SU-DHL-6 (cell line): ENCODE measurements around the gene BHLHE41.

Experiments used
- H2AFZ ChIP-seq: fragments of 200-600 bp; sonication (generic); 2 replicates; pipeline ENCODE4 v1.6.1; 2014; ENCODE audit warnings: low read depth, mild to moderate bottlenecking, moderate library complexity, mixed read lengths, antibody characterized with exemption, low read length; ENCODE audit not compliant: severe bottlenecking
- H3F3A ChIP-seq: fragments of 200-600 bp; shearing (Covaris generic); 2 replicates; pipeline ENCODE4 v1.6.0; 2016; ENCODE audit warnings: antibody characterized with exemption, mild to moderate bottlenecking; ENCODE audit not compliant: insufficient read depth
- H3K27ac ChIP-seq: fragments of 200-600 bp; sonication (generic); 2 replicates; pipeline ENCODE4 v1.5.1; 2016; ENCODE audit warnings: low read depth, mild to moderate bottlenecking, low read length, moderate library complexity, mixed read lengths
- H3K27me3 ChIP-seq: fragments of 200-600 bp; sonication (generic), shearing (Covaris generic); 2 replicates; pipeline ENCODE4 v1.6.0; 2014; ENCODE audit warnings: mild to moderate bottlenecking, low read length
- H3K36me3 ChIP-seq: fragments of 200-600 bp; sonication (generic); 2 replicates; pipeline ENCODE4 v1.6.1; 2014; ENCODE audit warnings: mild to moderate bottlenecking, low read length, mixed read lengths
- H3K4me2 ChIP-seq: fragments of 300-600, 200-600 bp; shearing (Covaris generic), sonication (generic); 2 replicates; pipeline ENCODE4 v1.6.0; 2014; ENCODE audit warnings: low read length, low read depth, mild to moderate bottlenecking; ENCODE audit not compliant: poor library complexity, severe bottlenecking
- H3K4me3 ChIP-seq: fragments of 200-600 bp; sonication (generic); 2 replicates; pipeline ENCODE4 v1.5.1; 2014; ENCODE audit warnings: antibody characterized with exemption, low read length, mild to moderate bottlenecking, mixed read lengths; ENCODE audit not compliant: insufficient read depth, poor library complexity, severe bottlenecking
- H3K79me2 ChIP-seq: fragments of 200-600 bp; sonication (generic); 2 replicates; pipeline ENCODE4 v1.6.1; 2014; ENCODE audit warnings: mild to moderate bottlenecking, low read length, moderate library complexity; ENCODE audit not compliant: insufficient read depth
- H3K9ac ChIP-seq: fragments of 200-600 bp; sonication (generic); 2 replicates; pipeline ENCODE4 v1.7.0; 2014; ENCODE audit warnings: mild to moderate bottlenecking, low read length
- H3K9me2 ChIP-seq: fragments of 200-600 bp; sonication (generic); replicated peaks from 2 replicates; pipeline ENCODE4 v1.6.1; 2014; ENCODE audit warnings: low read length; ENCODE audit not compliant: insufficient read depth
- H3K9me3 ChIP-seq: fragments of 200-600 bp; sonication (generic); 2 replicates; pipeline ENCODE4 v1.6.1; 2014; ENCODE audit warnings: low read length, mixed read lengths; ENCODE audit not compliant: insufficient read depth
- H4K20me1 ChIP-seq: fragments of 200-600 bp; sonication (generic); 2 replicates; pipeline ENCODE4 v1.6.1; 2014; ENCODE audit warnings: low read depth, mild to moderate bottlenecking, antibody characterized with exemption, low read length, moderate library complexity, mixed read lengths
- EZH2phosphoT487 ChIP-seq: fragments of 200-600 bp; sonication (generic), shearing (Covaris generic); conservative IDR thresholded peaks from 2 replicates; pipeline ENCODE4 v1.6.1; 2018; ENCODE audit warnings: mild to moderate bottlenecking, antibody characterized with exemption, low read length, moderate library complexity, mixed read lengths
- TF ChIP-seq, protein P1 (sequence below): fragments of 200-600 bp; sonication (generic); IDR thresholded peaks from one replicate; pipeline ENCODE4 v1.5.1; 2017; ENCODE audit warnings: antibody characterized with exemption, mild to moderate bottlenecking, low read length, moderate library complexity; ENCODE audit not compliant: insufficient read depth, poor library complexity, severe bottlenecking

BHLHE41 gene

GRCh38 chr12:26101763-26102162 is 23.1 kb downstream of the BHLHE41 start:
- Histone ChIP-seq H3K4me2 (no peak overlapping the region), H4K20me1 (no peaks in the 10 kb centered on the region), H3K36me3 (no peaks in the 10 kb centered on the region), H3F3A (no peaks in the 10 kb centered on the region), H2AFZ (no peak overlapping the region), H3K4me3 (no peak overlapping the region), H3K27ac (no peak overlapping the region), H3K9me2 (no peaks in the 10 kb centered on the region), H3K9ac (no peak overlapping the region), H3K79me2 (no peaks in the 10 kb centered on the region), H3K9me3 (no peaks in the 10 kb centered on the region), H3K27me3 (no peaks in the 10 kb centered on the region)
- TF ChIP-seq EZH2phosphoT487: no peak
- TF ChIP-seq, protein P1, sequence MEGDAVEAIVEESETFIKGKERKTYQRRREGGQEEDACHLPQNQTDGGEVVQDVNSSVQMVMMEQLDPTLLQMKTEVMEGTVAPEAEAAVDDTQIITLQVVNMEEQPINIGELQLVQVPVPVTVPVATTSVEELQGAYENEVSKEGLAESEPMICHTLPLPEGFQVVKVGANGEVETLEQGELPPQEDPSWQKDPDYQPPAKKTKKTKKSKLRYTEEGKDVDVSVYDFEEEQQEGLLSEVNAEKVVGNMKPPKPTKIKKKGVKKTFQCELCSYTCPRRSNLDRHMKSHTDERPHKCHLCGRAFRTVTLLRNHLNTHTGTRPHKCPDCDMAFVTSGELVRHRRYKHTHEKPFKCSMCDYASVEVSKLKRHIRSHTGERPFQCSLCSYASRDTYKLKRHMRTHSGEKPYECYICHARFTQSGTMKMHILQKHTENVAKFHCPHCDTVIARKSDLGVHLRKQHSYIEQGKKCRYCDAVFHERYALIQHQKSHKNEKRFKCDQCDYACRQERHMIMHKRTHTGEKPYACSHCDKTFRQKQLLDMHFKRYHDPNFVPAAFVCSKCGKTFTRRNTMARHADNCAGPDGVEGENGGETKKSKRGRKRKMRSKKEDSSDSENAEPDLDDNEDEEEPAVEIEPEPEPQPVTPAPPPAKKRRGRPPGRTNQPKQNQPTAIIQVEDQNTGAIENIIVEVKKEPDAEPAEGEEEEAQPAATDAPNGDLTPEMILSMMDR: no peak

GRCh38 chr12:26101350-26101734 is 23.5 kb downstream of the BHLHE41 start:
- Histone ChIP-seq H2AFZ (no peak overlapping the region), H3F3A (no peaks in the 10 kb centered on the region), H3K9me3 (no peaks in the 10 kb centered on the region), H3K9me2 (no peaks in the 10 kb centered on the region), H3K27ac (no peak overlapping the region), H3K27me3 (no peaks in the 10 kb centered on the region), H3K36me3 (no peaks in the 10 kb centered on the region), H3K9ac (no peak overlapping the region), H4K20me1 (no peaks in the 10 kb centered on the region), H3K79me2 (no peaks in the 10 kb centered on the region), H3K4me2 (no peak overlapping the region), H3K4me3 (no peak overlapping the region)
- no peak for TF ChIP-seq EZH2phosphoT487
- TF ChIP-seq, protein P1: no peak

DNA sequence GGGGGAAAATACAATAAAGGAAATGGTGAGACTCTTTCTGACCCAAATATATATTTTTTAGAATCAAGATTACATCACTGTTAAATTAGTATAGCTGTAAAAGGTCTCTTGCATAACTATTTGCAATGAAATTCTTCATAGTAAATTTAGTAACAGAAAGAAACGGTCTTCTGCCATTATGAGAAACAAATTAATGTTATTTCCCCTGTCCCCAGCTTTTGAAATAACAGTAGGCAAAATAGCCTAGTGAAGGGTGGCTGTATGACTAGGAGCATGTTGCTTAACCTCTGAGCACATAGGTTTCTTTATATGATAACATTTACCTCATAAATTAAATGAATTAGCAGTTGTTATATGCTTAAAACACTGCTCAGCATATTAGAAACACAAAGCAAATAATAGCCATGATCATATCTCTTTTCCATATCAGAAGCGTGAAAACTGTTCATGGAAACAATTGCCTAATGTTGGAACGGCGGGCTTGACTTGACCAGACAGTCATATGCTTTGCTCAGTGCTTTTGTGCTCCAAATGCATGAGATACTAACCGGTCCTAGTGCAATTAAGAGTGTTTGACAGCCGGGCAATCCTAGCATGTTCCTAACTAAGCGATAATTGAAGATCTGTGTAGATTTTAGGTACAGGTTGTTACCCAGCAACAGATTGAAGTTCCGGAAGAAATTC is 24.0 kb downstream of the BHLHE41 start:
- Histone ChIP-seq H3K36me3 (no peaks in the 10 kb centered on the region), H3K27me3 (no peaks in the 10 kb centered on the region), H3K4me2 (no peak overlapping the region), H3F3A (no peaks in the 10 kb centered on the region), H3K9me2 (no peaks in the 10 kb centered on the region), H2AFZ (no peak overlapping the region), H3K9ac (no peak overlapping the region), H3K9me3 (no peaks in the 10 kb centered on the region), H4K20me1 (no peaks in the 10 kb centered on the region), H3K79me2 (no peaks in the 10 kb centered on the region), H3K4me3 (no peak overlapping the region), H3K27ac (no peak overlapping the region)
- TF ChIP-seq, protein P1: no peak
- no peak for TF ChIP-seq EZH2phosphoT487
